AG04449 (cell line): ENCODE results near the gene STYK1.

ENCODE experiments used
- CTCF ChIA-PET: fragments of 350-600 bp; formaldehyde crosslinking; extraction: SDS; loops from one replicate; lab custom pipeline; 2021; ENCODE audit warnings: antibody characterized with exemption; lab: Yijun Ruan, JAX
- POLR2A ChIA-PET: fragments of 400-600, 350-600 bp; formaldehyde crosslinking; extraction: SDS; loops from one replicate; lab custom pipeline; 2020; ENCODE audit warnings: antibody characterized with exemption, inconsistent platforms; lab: Yijun Ruan, JAX
- DNase-seq: peaks from one replicate; pipeline ENCODE4 v3.0.0-alpha.2; 2010; ENCODE audit warnings: low read depth, low spot score
- H3K4me3 ChIP-seq: 2 replicates; pipeline ENCODE4 v1.5.1; 2011; ENCODE audit warnings: low read depth, mild to moderate bottlenecking, control low read depth, low read length
- TF ChIP-seq, protein P1 (sequence below): IDR thresholded peaks from one replicate; pipeline ENCODE4 v1.5.1; 2011; ENCODE audit warnings: mild to moderate bottlenecking, moderate library complexity, low read length, control low read depth, inconsistent platforms; ENCODE audit not compliant: insufficient read depth; ENCODE audit errors: missing control alignments

The STYK1 gene

DNA sequence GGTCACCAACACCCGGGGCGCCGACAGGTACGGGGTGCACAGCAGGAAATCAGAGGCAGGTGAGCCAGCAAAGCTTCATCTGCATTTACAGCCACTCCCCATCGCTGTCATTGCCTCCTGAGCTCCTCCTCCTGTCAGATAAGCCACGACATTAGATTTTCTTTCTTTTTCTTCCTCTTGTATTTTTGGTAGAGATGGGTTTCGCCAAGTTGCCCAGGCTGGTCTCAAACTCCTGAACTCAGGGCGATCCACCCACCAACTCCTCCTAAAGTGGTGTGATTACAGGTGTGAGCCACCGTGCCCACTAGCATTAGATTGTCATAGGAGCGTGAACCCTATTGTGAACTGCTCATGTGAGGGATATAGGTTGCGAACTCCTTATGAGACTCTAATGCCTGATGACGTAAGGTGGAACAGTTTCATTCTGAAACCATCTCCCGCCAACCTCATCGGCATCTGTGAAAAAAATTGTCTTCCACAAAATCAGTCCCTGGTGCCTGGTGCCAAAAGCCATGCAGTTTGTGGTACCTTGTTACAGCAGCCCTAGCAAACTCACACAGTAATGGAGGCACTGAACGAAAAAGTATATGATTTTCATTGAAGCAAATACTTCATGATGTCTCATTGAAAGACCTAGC is 1.5 kb downstream of the STYK1 start:
- H3K4me3 ChIP-seq, result no peak overlapping the region
- ChIA-PET CTCF (interaction anchor here (0.9 kb wide), 1 partner anchor 342 kb away, joined by 3 read pairs; no protein-coding TSS in a partner anchor), POLR2A (no interaction called here)
- no peak for DNase-seq
- TF ChIP-seq, protein P1, sequence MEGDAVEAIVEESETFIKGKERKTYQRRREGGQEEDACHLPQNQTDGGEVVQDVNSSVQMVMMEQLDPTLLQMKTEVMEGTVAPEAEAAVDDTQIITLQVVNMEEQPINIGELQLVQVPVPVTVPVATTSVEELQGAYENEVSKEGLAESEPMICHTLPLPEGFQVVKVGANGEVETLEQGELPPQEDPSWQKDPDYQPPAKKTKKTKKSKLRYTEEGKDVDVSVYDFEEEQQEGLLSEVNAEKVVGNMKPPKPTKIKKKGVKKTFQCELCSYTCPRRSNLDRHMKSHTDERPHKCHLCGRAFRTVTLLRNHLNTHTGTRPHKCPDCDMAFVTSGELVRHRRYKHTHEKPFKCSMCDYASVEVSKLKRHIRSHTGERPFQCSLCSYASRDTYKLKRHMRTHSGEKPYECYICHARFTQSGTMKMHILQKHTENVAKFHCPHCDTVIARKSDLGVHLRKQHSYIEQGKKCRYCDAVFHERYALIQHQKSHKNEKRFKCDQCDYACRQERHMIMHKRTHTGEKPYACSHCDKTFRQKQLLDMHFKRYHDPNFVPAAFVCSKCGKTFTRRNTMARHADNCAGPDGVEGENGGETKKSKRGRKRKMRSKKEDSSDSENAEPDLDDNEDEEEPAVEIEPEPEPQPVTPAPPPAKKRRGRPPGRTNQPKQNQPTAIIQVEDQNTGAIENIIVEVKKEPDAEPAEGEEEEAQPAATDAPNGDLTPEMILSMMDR, result no peak

DNA sequence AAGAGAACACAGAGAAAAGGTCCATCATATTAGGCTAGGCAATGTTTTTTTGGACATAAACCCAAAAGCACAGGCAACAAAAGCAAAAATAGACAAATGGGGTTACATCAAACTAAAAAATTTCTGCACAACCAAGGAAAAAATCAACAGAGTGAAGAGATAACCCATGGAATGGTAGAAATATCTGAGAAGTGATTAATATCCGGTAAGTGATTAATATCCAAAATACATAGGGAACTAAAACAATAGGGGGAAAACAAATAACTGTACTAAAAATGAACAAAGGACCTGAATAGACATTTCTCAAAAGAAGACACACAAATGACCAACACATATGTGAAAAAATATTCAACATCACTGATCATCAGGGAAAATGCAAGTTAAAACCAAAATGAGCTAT is 4.3 kb downstream of the STYK1 start:
- no peak for DNase-seq
- ChIA-PET POLR2A (no interaction called here), CTCF (interaction anchor here (0.9 to 1.5 kb wide), 3 partner anchors 11 to 14 kb away, joined by 3 read pairs; no protein-coding TSS in a partner anchor)
- TF ChIP-seq, protein P1, result no peak
- no peak overlapping the region for H3K4me3 ChIP-seq

DNA sequence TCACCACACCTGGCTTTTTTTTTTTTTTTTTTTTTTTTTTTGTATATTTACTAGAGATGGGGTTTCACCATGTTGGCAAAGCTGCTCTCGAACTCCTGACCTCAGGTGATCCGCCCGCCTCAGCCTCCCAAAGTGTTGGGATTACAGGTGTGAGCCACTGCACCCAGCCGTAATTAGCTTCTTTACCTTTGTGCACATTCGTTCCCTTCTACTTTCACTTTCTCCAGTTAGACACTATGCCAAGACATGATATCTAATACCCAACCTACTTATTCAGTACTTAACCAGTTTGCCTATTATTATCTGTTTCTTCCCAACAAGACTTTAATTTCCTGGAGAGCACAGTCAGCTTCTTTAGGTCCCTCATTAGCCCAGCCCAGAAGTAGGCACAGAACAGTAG is 5.3 kb downstream of the STYK1 start:
- DNase-seq, result no peak
- H3K4me3 ChIP-seq, result no peak overlapping the region
- ChIA-PET POLR2A (no interaction called here), CTCF (no interaction called here)
- TF ChIP-seq, protein P1, result no peak

- DNase-seq, result no peak
- ChIA-PET CTCF (interaction anchor here (1.1 kb wide), 2 partner anchors 9 to 12 kb away, joined by 3 read pairs; no protein-coding TSS in a partner anchor), POLR2A (no interaction called here)
- TF ChIP-seq, protein P1, result no peak
- no peak overlapping the region for H3K4me3 ChIP-seq
Observed at GRCh38 chr12:10667581-10667980, 6.3 kb downstream of the STYK1 start.

GRCh38 chr12:10664499-10664898 is 9.4 kb downstream of the STYK1 start:
- CTCF ChIA-PET, result no interaction called here
- no peak overlapping the region for H3K4me3 ChIP-seq

GRCh38 chr12:10663869-10664268 is 10.0 kb downstream of the STYK1 start:
- TF ChIP-seq, protein P1, result no peak
- DNase-seq, result no peak
- ChIA-PET CTCF (no interaction called here), POLR2A (no interaction called here)
- H3K4me3 ChIP-seq, result no peak overlapping the region

More at GRCh38 chr12:10664499-10664898, 9.4 kb downstream of the STYK1 start:
- TF ChIP-seq, protein P1, result no peak
- POLR2A ChIA-PET, result interaction anchor here (0.7 kb wide), 1 partner anchor 22 kb away, joined by 3 read pairs; no protein-coding TSS in a partner anchor
- no peak for DNase-seq
